Cardiac fibroblast (primary cell): ENCODE data around the gene LRRC10B.
"Not testable (repeated sequence)": the region's sequence is repeated elsewhere in the genome, so short reads cannot be mapped to it uniquely, and the experiment has no call there.

Experiments
- DNase-seq, 2 donors: peaks; one replicate each; pipeline versions ENCODE4 v3.0.0 to v3.0.0-alpha.2; 2010; ENCODE audit warnings: low read depth in 2 of 2
- H3K4me3 ChIP-seq, 2 donors: replicated peaks in 1 of 2; 1 replicate in 1 of 2; 2 replicates in 1 of 2; pipeline ENCODE4 v1.5.1; 2011; ENCODE audit warnings: low read depth in 2 of 2, low read length in 2 of 2, mild to moderate bottlenecking in 2 of 2, moderate library complexity in 1 of 2
- CTCF ChIP-seq: IDR thresholded peaks from one replicate; pipeline ENCODE4 v1.5.1; 2011; ENCODE audit warnings: low read depth, mild to moderate bottlenecking, low read length, inconsistent platforms

Gene LRRC10B

DNA sequence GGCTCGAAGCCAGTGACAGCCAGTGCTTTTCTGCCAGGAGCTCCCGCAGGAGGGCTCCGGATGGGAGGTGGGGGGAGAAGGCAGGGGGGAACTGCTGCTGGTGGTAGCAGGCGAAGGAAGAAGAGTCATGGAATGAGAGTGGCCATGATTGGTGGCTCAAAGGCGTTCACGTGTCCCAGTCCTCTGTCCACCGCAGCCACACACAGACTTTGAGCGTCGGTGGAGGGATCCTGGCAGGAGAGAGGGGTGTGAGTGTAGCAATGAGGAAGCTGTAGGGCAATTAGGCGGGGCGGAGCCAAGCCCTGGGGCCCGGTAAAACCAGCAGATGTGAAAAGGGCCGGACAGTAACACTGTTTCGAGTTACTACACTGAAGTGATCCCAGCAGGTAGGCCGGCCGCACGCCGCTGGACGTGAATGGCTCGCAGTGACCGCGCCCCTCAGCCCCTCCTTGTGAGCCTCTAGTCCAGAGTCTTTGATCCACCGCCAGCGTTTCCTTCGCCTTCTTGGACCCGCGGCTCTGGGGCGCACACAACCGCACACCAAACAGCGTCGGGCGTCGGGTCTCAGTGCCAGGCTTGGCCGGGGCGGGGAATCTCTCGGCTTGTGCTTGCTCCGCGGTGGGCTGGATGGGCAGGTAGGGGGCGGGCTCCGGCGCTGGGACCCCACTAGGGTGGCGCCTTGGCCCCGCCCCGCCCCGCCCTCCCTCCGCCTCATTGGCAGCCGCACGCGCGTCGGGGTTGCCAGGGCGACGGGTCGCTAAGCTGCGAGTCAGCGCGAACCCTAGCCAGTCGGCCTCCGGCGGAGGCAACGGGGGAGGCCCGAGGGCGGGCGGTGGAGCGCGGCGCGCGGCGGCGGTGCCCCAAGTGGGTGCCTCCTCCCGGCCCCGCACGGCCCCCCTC is at the start of gene LRRC10B:
Gene LRRC10B (plus strand): TSS at position 788 of the 900 bp plus-strand sequence. CDS start 250 bp downstream, outside the sequence.
- peak within 1 kb of the TSS in 1 of 2 donors; percentile 26 for H3K4me3 ChIP-seq
- no peak for DNase-seq
- no peak for TF ChIP-seq CTCF

DNA sequence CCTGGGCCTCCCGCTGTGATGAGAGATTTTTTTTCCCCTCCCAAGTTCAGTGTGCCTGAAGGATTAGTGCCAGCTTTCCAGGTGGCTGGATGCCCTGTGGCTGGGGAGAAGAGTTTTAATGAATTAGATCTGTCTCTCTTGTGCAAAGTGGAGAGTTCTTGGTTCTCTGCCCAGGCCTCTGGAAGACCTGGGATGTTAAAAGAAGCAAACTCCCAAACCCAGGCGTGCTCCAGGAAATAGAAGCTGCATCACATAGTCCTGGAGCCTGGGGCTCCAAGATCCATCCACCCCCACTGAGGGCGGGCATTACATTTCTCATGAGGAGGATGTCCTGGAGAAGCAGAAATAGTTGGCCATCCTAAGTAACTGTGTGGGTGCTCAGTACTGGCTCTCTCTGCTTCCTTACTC is 48.1 kb upstream of the LRRC10B start:
- no peak overlapping the region for H3K4me3 ChIP-seq
- DNase-seq, result peak in 1 of 2 donors; percentile 34
- no peak for TF ChIP-seq CTCF

- peak; percentile 23 for TF ChIP-seq CTCF
- H3K4me3 ChIP-seq, result no peak overlapping the region
- DNase-seq, result no peak
Observed at GRCh38 chr11:61460986-61461385, 47.6 kb upstream of the LRRC10B start.

DNA sequence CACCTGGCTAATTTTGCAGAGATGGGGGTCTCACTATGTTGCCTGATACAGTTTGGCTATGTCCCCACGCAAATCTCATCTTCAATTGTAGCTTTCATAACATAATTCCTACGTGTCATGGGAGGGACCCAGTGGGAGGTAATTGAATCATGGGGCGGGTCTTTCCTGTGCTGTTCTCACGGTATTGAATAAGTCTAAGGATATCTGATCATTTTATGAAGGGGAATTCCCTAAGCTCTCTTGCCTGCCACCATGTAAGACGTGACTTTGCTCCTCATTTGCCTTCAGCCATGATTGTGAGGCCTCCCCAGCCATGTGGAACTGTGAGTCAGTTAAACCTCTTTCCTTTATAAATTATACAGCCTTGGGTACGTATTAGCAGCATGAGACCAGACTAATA is 40.9 kb upstream of the LRRC10B start:
- not testable (repeated sequence) for DNase-seq, H3K4me3 ChIP-seq

DNA sequence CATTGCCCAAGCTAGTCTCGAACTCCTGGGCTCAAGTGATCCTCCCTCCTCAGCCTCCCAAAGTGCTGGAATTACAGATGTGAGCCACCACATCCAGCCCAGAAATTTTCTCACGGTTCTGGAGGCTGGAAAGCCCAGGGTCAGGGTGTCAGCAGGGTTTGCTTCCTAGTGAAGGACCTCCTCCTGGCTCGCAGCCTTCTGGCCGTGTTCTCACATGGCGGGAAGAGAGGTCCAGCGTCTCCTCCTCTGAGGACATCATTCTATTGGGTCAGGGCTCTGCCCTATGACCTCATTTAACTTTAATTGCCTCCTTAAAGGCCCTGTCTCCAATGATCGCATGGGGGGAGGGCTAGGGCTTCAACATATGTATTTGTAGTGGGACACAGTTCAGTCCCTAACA is 40.5 kb upstream of the LRRC10B start:
- no peak for TF ChIP-seq CTCF
- no peak overlapping the region for H3K4me3 ChIP-seq
- no peak for DNase-seq

DNA sequence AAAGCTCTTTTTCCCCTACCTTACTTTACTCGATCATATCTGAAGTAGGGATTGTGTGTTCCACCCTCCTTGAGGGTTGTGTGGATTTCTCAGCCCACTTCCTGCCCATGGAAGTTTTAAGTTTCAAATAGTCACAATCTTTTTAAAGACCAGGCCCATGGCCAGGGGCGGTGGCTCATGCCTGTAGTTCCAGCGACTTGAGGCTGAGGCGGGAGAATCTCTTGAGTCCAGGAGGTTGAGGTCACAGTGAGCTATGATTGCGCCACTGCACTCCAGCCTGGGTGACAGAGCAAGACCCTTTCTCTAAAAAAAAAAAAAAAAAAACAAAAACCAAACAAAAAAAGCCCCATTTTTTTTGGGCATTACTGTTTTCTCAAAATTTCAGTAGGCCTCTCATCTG is 36.3 kb upstream of the LRRC10B start:
- peak; percentile 63 to 64 for DNase-seq
- TF ChIP-seq CTCF, result no peak
- no peak overlapping the region for H3K4me3 ChIP-seq

DNA sequence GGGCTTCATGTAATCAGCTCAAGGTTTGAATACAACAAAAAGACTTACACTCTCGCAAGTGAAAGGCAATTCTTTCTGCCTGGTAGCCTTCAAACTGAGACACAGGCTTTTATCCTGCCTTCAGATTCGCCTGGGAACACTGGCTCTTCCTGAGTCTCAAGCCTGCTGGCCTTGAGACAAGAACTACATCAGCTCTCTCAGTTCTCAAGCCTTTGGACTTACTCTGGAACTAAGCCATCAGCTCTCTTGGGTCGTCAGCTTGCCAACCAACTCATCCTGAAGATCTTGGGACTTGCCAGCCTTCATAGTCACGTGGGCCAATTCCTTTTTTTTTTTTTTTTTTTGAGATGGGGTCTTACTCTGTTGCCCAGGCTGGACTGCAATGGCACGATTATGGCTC is 35.7 kb upstream of the LRRC10B start:
- no peak overlapping the region for H3K4me3 ChIP-seq
- DNase-seq, result peak; percentile 82 to 90
- no peak for TF ChIP-seq CTCF
